ENCODE data around the gene PIN1. TPM values are rescaled to one million over a fixed set of nuclear protein-coding genes. Genes with fewer than 3 reads are reported as not detected.
A peak's percentile ranks its signal among the peaks of the same experiment; 100 is the strongest.
"Not testable (repeated sequence)": the region's sequence is repeated elsewhere in the genome, so short reads cannot be mapped to it uniquely, and the experiment has no call there.

The PIN1 gene
- 10 to 100 TPM; 67.8 to 97.7 (median 79.6) TPM for total RNA-seq

DNA sequence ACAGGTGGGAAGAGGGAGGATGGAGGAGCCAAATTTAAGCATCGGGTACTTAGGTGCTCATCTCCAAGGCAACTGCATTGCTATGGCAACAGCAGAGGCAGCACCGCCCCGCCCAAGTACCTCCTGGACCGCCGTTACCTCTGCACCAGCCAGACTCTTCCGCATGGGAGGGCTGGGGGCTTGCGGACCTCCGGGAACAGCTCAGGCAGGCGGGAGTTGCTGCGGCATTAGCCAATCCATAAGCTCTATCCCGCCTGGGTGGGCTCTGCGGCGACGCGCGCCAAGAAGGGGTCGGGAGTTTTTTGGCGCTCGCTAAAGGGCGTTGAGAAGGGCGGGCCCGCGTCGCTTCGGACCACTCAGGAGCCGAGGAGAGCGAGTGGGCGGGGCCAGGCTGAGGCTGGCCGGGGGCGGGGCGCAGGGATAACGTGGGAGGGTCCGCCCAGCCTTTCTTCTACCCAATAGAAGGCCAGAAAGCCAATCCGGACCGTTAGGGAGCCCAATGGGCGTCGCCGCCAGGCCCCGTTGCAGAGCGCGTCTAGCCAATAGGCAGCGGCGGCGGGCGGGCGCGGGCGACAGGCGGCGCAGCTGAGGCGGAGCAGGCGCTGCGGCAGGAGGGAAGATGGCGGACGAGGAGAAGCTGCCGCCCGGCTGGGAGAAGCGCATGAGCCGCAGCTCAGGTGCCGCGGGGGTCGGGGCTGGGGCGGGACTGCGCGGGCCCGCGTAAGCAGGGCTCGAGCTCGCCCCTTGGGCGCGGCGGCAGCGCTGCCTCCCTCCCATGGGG, at the start of gene PIN1:
Gene PIN1 (plus strand): TSS at position 593 of the 781 bp plus-strand sequence. CDS start 27 bp downstream, at position 620.
- peak within 1 kb of the TSS; percentile 66 for H3K4me3 ChIP-seq (ENCODE audit: low read depth, poor library complexity, severe bottlenecking)
- WGBS, 2 donors, result 0 to 1% methylated on average over 41 to 53 of the region's 73 CpGs
- peak; percentile 99 to 100 for DNase-seq (ENCODE audit: low spot score in 2 of 2)
- intact Hi-C loops (cut with DNase I; ENCODE audit: low total_unique reads), result no loop called here
- TF ChIP-seq, protein P1, sequence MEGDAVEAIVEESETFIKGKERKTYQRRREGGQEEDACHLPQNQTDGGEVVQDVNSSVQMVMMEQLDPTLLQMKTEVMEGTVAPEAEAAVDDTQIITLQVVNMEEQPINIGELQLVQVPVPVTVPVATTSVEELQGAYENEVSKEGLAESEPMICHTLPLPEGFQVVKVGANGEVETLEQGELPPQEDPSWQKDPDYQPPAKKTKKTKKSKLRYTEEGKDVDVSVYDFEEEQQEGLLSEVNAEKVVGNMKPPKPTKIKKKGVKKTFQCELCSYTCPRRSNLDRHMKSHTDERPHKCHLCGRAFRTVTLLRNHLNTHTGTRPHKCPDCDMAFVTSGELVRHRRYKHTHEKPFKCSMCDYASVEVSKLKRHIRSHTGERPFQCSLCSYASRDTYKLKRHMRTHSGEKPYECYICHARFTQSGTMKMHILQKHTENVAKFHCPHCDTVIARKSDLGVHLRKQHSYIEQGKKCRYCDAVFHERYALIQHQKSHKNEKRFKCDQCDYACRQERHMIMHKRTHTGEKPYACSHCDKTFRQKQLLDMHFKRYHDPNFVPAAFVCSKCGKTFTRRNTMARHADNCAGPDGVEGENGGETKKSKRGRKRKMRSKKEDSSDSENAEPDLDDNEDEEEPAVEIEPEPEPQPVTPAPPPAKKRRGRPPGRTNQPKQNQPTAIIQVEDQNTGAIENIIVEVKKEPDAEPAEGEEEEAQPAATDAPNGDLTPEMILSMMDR (IDR thresholded peaks at IDR 0.05), result no peak
- no peak for TF ChIP-seq POLR2A (IDR thresholded peaks at IDR 0.05)

DNA sequence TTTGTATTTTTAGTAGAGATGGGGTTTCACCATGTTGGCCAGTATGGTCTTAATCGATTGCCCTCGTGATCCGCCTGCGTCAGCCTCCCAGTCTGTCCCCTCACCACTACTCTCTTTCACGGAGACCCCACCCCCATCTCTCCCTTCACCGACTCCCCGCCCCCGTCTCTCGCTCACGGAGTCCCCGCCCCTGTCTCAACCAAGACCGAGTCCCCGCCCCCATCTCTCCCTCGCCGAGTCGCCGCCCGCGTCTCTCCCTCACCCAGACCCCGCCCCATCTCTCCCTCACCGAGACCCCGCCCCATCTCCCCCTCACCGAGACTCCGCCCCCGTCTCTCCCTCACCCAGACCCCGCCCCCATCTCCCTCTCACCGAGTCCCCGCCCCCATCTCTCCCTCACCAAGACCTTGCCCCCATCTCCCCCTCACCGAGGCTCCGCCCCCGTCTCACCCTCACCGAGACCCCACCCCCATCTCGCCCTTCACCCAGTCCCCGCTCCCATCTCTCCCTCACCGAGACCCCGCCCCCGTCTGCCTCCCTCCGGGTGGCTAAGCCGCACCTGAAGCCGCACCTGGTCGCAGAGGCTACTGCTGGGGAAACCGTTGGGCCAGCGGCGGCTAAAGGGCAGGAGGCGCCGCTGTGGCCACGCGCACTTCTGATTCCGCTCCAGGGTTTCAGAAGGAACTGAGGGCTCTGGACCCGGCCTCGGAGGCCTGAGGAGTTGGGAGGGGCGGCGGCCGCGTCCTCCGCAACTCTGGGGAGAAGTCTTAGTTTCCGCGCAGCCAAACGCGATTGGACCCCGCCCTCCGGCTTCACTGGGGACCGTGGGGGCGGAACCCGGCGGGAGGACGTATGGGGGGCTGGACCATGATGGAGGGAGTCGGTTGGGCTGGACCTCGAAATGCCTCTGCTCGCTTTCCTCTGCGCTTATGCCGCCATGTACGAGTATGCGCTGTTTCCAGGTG, 49.5 kb upstream of the PIN1 start:
- peak in 1 of 2 donors; percentile 44 for TF ChIP-seq POLR2A (IDR thresholded peaks at IDR 0.05)
- TF ChIP-seq, protein P1 (IDR thresholded peaks at IDR 0.05), result no peak
- intact Hi-C loops (cut with DNase I; ENCODE audit: low total_unique reads), result loop anchor here (10.0 kb wide), 2 partner anchors 191 to 581 kb away; no protein-coding TSS in a partner anchor
- WGBS, 2 donors, result 1 to 4% methylated on average over 54 to 70 of the region's 74 CpGs

DNA sequence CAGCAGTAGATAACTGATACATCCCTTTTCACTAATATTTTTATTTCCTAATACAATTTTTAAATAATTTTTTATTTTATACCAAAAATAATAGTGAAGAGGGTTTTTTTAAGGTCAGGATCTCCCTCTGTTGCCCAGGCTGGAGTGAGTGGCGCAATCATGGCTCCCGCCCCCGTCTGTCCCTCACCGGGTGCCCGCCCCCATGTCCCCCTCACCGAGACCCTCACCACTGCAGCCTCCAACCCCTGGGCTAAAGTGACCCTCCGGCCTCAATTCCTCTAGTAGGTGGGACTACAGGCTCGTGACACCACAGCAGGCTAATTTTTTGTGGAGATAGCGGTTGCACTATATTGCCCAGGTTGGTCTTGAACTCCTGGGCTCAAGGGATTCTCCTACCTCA, 48.8 kb upstream of the PIN1 start:
- H3K4me3 ChIP-seq (ENCODE audit: low read depth, poor library complexity, severe bottlenecking), result no peak overlapping the region
- DNase-seq (ENCODE audit: low spot score in 2 of 2), result no peak
- WGBS, 2 donors, result 48 to 49% methylated on average over 9 of the region's 9 CpGs
- TF ChIP-seq, protein P1 (IDR thresholded peaks at IDR 0.05), result no peak
- no peak for TF ChIP-seq POLR2A (IDR thresholded peaks at IDR 0.05)
- intact Hi-C loops (cut with DNase I; ENCODE audit: low total_unique reads), result loop anchor here (10.0 kb wide), 2 partner anchors 192 to 582 kb away; no protein-coding TSS in a partner anchor

More for the DNA sequence above, 49.5 kb upstream of the PIN1 start:
- peak; percentile 96 to 99 for DNase-seq (ENCODE audit: low spot score in 2 of 2)
- H3K4me3 ChIP-seq (ENCODE audit: low read depth, poor library complexity, severe bottlenecking), result peak overlapping the region; percentile 55

DNA sequence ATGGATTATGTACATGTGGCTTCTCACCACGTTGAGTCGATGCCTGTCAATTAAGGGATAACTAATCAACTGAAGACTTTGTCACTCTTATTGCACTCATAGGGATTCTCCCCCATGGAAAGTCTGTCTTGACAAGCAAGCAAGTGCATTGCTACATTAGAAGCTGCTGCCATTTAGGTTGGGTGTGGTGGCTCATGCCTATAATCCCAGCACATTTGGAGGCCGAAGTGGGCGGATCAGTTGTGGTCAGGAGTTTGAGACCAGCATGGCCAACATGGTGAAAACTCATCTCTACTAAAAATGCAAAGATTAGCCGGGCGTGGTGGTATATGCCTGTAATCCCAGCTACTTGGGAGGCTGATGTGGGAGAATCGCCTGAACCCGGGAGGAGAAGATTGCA, 48.3 kb upstream of the PIN1 start:
- intact Hi-C loops (cut with DNase I; ENCODE audit: low total_unique reads), result loop anchor here (10.0 kb wide), 2 partner anchors 192 to 582 kb away; no protein-coding TSS in a partner anchor
- WGBS, 2 donors, result 88 to 93% methylated on average over 8 of the region's 8 CpGs
- TF ChIP-seq, protein P1 (IDR thresholded peaks at IDR 0.05), result no peak
- no peak for TF ChIP-seq POLR2A (IDR thresholded peaks at IDR 0.05)
- no peak for DNase-seq (ENCODE audit: low spot score in 2 of 2)
- no peak overlapping the region for H3K4me3 ChIP-seq (ENCODE audit: low read depth, poor library complexity, severe bottlenecking)

DNA sequence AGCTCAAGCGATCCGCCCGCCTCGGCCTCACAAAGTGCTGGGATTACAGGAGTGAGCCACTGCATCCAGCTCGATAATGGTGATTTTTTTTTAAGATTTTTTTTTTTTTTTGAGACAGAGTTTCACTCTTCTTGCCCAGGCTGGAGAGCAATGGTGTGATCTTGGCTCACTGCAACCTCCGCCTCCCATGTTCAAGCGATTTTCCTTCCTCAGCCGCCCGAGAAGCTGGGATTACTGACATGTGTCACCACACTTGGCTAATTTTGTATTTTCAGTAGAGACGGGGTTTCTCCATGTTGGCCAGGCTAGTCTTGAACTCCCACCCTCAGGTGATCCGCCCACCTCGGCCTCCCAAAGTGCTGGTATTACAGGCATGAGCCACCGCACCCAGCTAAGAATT, 46.5 kb upstream of the PIN1 start:
- intact Hi-C loops (cut with DNase I; ENCODE audit: low total_unique reads), result loop anchor here (10.0 kb wide), 2 partner anchors 194 to 584 kb away; no protein-coding TSS in a partner anchor
- DNase-seq (ENCODE audit: low spot score in 2 of 2); H3K4me3 ChIP-seq (ENCODE audit: low read depth, poor library complexity, severe bottlenecking): not testable (repeated sequence)
- 91 to 93% methylated on average over 13 of the region's 13 CpGs for WGBS, 2 donors
